HL-60 (cell line): ENCODE results near the gene LGALS3.
A peak's percentile ranks its signal among the peaks of the same experiment; 100 is the strongest.
"Not testable (repeated sequence)": the region's sequence is repeated elsewhere in the genome, so short reads cannot be mapped to it uniquely, and the experiment has no call there.

Experiments used
- DNase-seq, 2 experiments: peaks; one replicate each; pipeline ENCODE4 v3.0.0-alpha.2; 2010 to 2020; ENCODE audit warnings: low read depth in 1 of 2, low spot score in 1 of 2
- H3K27ac ChIP-seq: fragments of 250-450 bp; sonication (Bioruptor Pico); replicated peaks from 2 replicates; pipeline ENCODE4 v1.5.1; 2020; ENCODE audit warnings: mild to moderate bottlenecking, moderate library complexity
- H3K27me3 ChIP-seq: fragments of 250-450 bp; sonication (Bioruptor Pico); 2 replicates; pipeline ENCODE4 v1.5.1; 2021; ENCODE audit warnings: mild to moderate bottlenecking, moderate library complexity; ENCODE audit not compliant: insufficient read depth, poor library complexity, severe bottlenecking
- H3K4me3 ChIP-seq: replicated peaks from 2 replicates; pipeline ENCODE4 v1.5.1; 2011; ENCODE audit warnings: mild to moderate bottlenecking, control low read depth, low read length; ENCODE audit not compliant: insufficient read depth
- CTCF ChIP-seq: IDR thresholded peaks from one replicate; pipeline ENCODE4 v1.5.1; 2011; ENCODE audit warnings: low read length, control low read depth, inconsistent platforms; ENCODE audit not compliant: insufficient read depth
- GABPA ChIP-seq: IDR thresholded peaks from 2 replicates; pipeline ENCODE4 v1.6.1; 2012; ENCODE audit warnings: low read depth
- POLR2AphosphoS5 ChIP-seq: IDR thresholded peaks from 2 replicates; pipeline ENCODE4 v1.6.1; 2012; ENCODE audit warnings: low read depth
- REST ChIP-seq: IDR thresholded peaks from 2 replicates; pipeline ENCODE4 v1.6.1; 2012; ENCODE audit warnings: low read depth; ENCODE audit not compliant: insufficient replicate concordance
- SPI1 ChIP-seq: IDR thresholded peaks from 2 replicates; pipeline ENCODE4 v1.6.1; 2012; ENCODE audit warnings: low read depth, mild to moderate bottlenecking, borderline replicate concordance
- long read RNA-seq: library from polyadenylated mRNA; unstranded; transcript quantifications from one replicate; pipeline ENCODE4 v2.0.0, GENCODE V29; 2020

Gene LGALS3
- long read RNA-seq, partial matches to known transcripts: 0 of 2 reads
- long read RNA-seq, other reads (novel, unspliced or antisense): 2 of 2 reads

- H3K27ac ChIP-seq: no peak within 1 kb of the TSS
- H3K4me3 ChIP-seq: peak within 1 kb of the TSS; percentile 52
These were observed at the start of gene LGALS3 for GRCh38 chr14:55129086-55129427. TSS of gene LGALS3 (plus strand) at chr14:55129252. CDS start at chr14:55137374, 8,122 bp downstream.

GRCh38 chr14:55079961-55080360 lies 49.1 kb upstream of the LGALS3 start:
- H3K4me3 ChIP-seq, H3K27me3 ChIP-seq, DNase-seq, H3K27ac ChIP-seq: not testable (repeated sequence)

More at GRCh38 chr14:55129086-55129427, at the start of gene LGALS3:
- peaks cover 9% of the 10 kb centered on the region for H3K27me3 ChIP-seq
- no peak for DNase-seq
- TF ChIP-seq SPI1 (no peak), REST (no peak), CTCF (no peak), POLR2AphosphoS5 (no peak), GABPA (no peak)

- no peak for DNase-seq
- no peak overlapping the region for H3K4me3 ChIP-seq
- no peak overlapping the region for H3K27ac ChIP-seq
- TF ChIP-seq SPI1: peak; percentile 31; the same call in 1 of the 2 replicates
- TF ChIP-seq CTCF: no peak
- H3K27me3 ChIP-seq: no peaks in the 10 kb centered on the region
These were observed 44.5 kb upstream of the LGALS3 start for GRCh38 chr14:55084401-55085059.

- TF ChIP-seq POLR2AphosphoS5 (no peak), SPI1 (no peak), REST (no peak), GABPA (no peak), CTCF (no peak)
- Histone ChIP-seq H3K27ac (no peak overlapping the region), H3K4me3 (no peak overlapping the region), H3K27me3 (no peaks in the 10 kb centered on the region)
- DNase-seq: no peak
These were observed 43.9 kb upstream of the LGALS3 start for GRCh38 chr14:55085060-55085660.
